ENCODE data around the gene GRM5.

GRCh38 chr11:88813233-88813915 is 252.4 kb downstream of the GRM5 start:
- TF ChIP-seq CTCF (conservative IDR thresholded peaks at IDR 0.05) (no peak), EZH2 (IDR thresholded peaks at IDR 0.05; ENCODE audit: low read depth) (no peak)

Measured in PC-9 (cell line).